Liver (tissue), 9 donors: ENCODE results near the gene YARS2. TPM values are rescaled to one million over a fixed set of nuclear protein-coding genes. Genes with fewer than 3 reads are reported as not detected.

Experiments
- DNase-seq: peaks from one replicate; pipeline ENCODE4 v3.0.0-alpha.2; 2017; ENCODE audit warnings: low spot score
- H3K27ac ChIP-seq, 2 donors: one replicate each; pipeline ENCODE4 v1.7.0; 2013; ENCODE audit warnings: inconsistent platforms in 2 of 2, low read length in 2 of 2, control low read depth in 1 of 2, low read depth in 1 of 2, mild to moderate bottlenecking in 1 of 2
- H3K27me3 ChIP-seq, 4 donors: one replicate each; pipeline versions ENCODE4 v1.6.1 to v1.7.0; 2013; ENCODE audit warnings: low read length in 3 of 4, inconsistent platforms in 1 of 4, mild to moderate bottlenecking in 1 of 4, moderate library complexity in 1 of 4; ENCODE audit not compliant: control insufficient read depth in 4 of 4, insufficient read depth in 4 of 4
- H3K36me3 ChIP-seq, 4 donors: one replicate each; pipeline versions ENCODE4 v1.6.1 to v1.7.0; 2013; ENCODE audit warnings: low read length in 3 of 4, mild to moderate bottlenecking in 3 of 4, low read depth in 1 of 4, moderate library complexity in 1 of 4; ENCODE audit not compliant: control insufficient read depth in 4 of 4, insufficient read depth in 3 of 4
- H3K4me1 ChIP-seq, 4 donors: one replicate each; pipeline versions ENCODE4 v1.6.1 to v1.7.0; 2013; ENCODE audit warnings: low read length in 3 of 4, mild to moderate bottlenecking in 3 of 4, moderate library complexity in 1 of 4; ENCODE audit not compliant: control insufficient read depth in 4 of 4, insufficient read depth in 4 of 4
- H3K4me3 ChIP-seq, 3 donors: one replicate each; pipeline versions ENCODE4 v1.6.1 to v1.7.0; 2013; ENCODE audit warnings: low read length in 3 of 3, control low read depth in 1 of 3, low read depth in 1 of 3, mild to moderate bottlenecking in 1 of 3
- H3K9ac ChIP-seq, 2 donors: one replicate each; pipeline ENCODE4 v1.7.0; 2013; ENCODE audit warnings: low read length in 2 of 2, mild to moderate bottlenecking in 2 of 2, moderate library complexity in 2 of 2, control low read depth in 1 of 2, low read depth in 1 of 2
- H3K9me3 ChIP-seq, 4 donors: one replicate each; pipeline versions ENCODE4 v1.6.1 to v1.7.0; 2013; ENCODE audit warnings: low read length in 3 of 4; ENCODE audit not compliant: control insufficient read depth in 4 of 4
- EGR1 ChIP-seq, 2 donors: IDR thresholded peaks; 2 replicates each; pipeline ENCODE4 v1.6.1; 2016 to 2018; ENCODE audit warnings: antibody characterized with exemption in 2 of 2, low read depth in 2 of 2
- FOXA1 ChIP-seq: IDR thresholded peaks from 2 replicates; pipeline ENCODE4 v1.6.1; 2016; ENCODE audit warnings: antibody characterized with exemption
- FOXA2 ChIP-seq: IDR thresholded peaks from 2 replicates; pipeline ENCODE4 v1.6.1; 2016; ENCODE audit warnings: antibody characterized with exemption
- GABPA ChIP-seq, 2 donors: IDR thresholded peaks in 1 of 2; conservative IDR thresholded peaks in 1 of 2; 2 replicates each; pipeline ENCODE4 v1.6.1; 2016; ENCODE audit warnings: antibody characterized with exemption in 2 of 2, mild to moderate bottlenecking in 1 of 2, moderate library complexity in 1 of 2
- HNF4A ChIP-seq, 2 donors: conservative IDR thresholded peaks; 2 replicates each; pipeline ENCODE4 v1.6.1; 2016; ENCODE audit warnings: antibody characterized with exemption in 2 of 2, mild to moderate bottlenecking in 2 of 2
- HNF4G ChIP-seq: IDR thresholded peaks from 2 replicates; pipeline ENCODE4 v1.6.1; 2016; ENCODE audit warnings: antibody characterized with exemption
- JUND ChIP-seq, 2 donors: IDR thresholded peaks; 2 replicates each; pipeline ENCODE4 v1.6.1; 2016; ENCODE audit warnings: antibody characterized with exemption in 2 of 2
- NR2F2 ChIP-seq: IDR thresholded peaks from 2 replicates; pipeline ENCODE4 v1.6.1; 2016; ENCODE audit warnings: antibody characterized with exemption
- RXRA ChIP-seq, 2 donors: IDR thresholded peaks; 2 replicates each; pipeline ENCODE4 v1.6.1; 2017 to 2018; ENCODE audit warnings: antibody characterized with exemption in 2 of 2, mild to moderate bottlenecking in 1 of 2
- SP1 ChIP-seq: IDR thresholded peaks from 2 replicates; pipeline ENCODE4 v1.6.1; 2018; ENCODE audit warnings: antibody characterized with exemption, mild to moderate bottlenecking
- TAF1 ChIP-seq: conservative IDR thresholded peaks from 2 replicates; pipeline ENCODE4 v1.6.1; 2016; ENCODE audit warnings: antibody characterized with exemption, mild to moderate bottlenecking
- YY1 ChIP-seq: IDR thresholded peaks from 2 replicates; pipeline ENCODE4 v1.6.1; 2016; ENCODE audit warnings: antibody characterized with exemption, mild to moderate bottlenecking
- WGBS: extraction: QIAGEN DNeasy Blood & Tissue Kit; methylation state at CpG from one replicate; pipeline ENCODE4 v1.1.7; 2013; 5-methylcytosine and 5-hydroxymethylcytosine counted together
- polyA plus RNA-seq, 2 donors: library from polyadenylated mRNA; stranded (reverse) in 1 of 2; unstranded in 1 of 2; fragments of 200-250 nt in 1 of 2; fragments of >200 nt in 1 of 2; fragmentation: Nextera tagmentation in 1 of 2; extraction: Ambion mirVana in 1 of 2; gene quantifications; one replicate each; pipeline versions ENCODE4 v1.2.1 to v1.2.3, GENCODE V29; 2013 to 2015
- total RNA-seq, 2 donors: library from RNA; depleted of rRNA; stranded (reverse); fragments of >200 nt; gene quantifications; one replicate each; pipeline ENCODE4 v1.2.3, GENCODE V29; 2014
- TF ChIP-seq, protein P1 (sequence below): IDR thresholded peaks from 2 replicates; pipeline ENCODE4 v1.6.1; 2016; ENCODE audit warnings: antibody characterized with exemption
- TF ChIP-seq, protein P2 (sequence below): fragments of 150-350 bp; IDR thresholded peaks from 2 replicates; pipeline ENCODE4 v1.5.1; 2017; ENCODE audit warnings: improper control_type of control experiment, low read depth, low read length; ENCODE audit not compliant: missing input control
- TF ChIP-seq, protein P3 (sequence below): IDR thresholded peaks from 2 replicates; pipeline ENCODE4 v1.6.1; 2016; ENCODE audit warnings: antibody characterized with exemption, mild to moderate bottlenecking
- TF ChIP-seq, protein P4 (sequence below): IDR thresholded peaks from 2 replicates; pipeline ENCODE4 v1.6.1; 2016; ENCODE audit warnings: antibody characterized with exemption
- donor health status: healthy.
- donor health status: healthy.
- donor health status: healthy.
- donor health status: healthy.
- donor health status: healthy.

YARS2 gene
- total and polyA plus RNA-seq, 4 donors: 7.4 to 16.4 (median 10.4) TPM

DNA sequence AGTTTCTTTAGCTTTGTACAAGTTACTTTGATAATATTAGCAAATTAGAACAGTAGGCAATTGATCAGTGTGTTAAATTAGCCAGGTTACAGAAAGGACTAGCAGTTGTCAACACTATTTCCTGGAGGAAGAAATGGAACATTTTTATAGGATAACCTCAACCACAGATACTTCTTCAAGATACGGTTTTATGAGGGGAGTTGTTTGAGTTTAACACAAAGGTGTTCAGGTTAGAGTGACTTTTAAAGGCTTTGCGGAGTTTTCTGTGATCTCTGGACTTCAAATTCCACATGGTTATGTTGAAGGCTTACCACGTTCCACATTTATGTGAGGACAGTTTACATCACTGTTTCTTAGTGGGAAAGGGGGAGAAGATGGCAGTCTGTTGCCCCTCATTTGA lies 19.3 kb downstream of the YARS2 start:
- H3K36me3 ChIP-seq: peaks cover 1 to 29% (median 22%) of the 10 kb centered on the region in 4 donors
- 88% methylated on average over 3 of the region's 3 CpGs for WGBS
- TF ChIP-seq, protein P1, sequence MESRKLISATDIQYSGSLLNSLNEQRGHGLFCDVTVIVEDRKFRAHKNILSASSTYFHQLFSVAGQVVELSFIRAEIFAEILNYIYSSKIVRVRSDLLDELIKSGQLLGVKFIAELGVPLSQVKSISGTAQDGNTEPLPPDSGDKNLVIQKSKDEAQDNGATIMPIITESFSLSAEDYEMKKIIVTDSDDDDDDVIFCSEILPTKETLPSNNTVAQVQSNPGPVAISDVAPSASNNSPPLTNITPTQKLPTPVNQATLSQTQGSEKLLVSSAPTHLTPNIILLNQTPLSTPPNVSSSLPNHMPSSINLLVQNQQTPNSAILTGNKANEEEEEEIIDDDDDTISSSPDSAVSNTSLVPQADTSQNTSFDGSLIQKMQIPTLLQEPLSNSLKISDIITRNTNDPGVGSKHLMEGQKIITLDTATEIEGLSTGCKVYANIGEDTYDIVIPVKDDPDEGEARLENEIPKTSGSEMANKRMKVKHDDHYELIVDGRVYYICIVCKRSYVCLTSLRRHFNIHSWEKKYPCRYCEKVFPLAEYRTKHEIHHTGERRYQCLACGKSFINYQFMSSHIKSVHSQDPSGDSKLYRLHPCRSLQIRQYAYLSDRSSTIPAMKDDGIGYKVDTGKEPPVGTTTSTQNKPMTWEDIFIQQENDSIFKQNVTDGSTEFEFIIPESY: no peak
- TF ChIP-seq, protein P2, sequence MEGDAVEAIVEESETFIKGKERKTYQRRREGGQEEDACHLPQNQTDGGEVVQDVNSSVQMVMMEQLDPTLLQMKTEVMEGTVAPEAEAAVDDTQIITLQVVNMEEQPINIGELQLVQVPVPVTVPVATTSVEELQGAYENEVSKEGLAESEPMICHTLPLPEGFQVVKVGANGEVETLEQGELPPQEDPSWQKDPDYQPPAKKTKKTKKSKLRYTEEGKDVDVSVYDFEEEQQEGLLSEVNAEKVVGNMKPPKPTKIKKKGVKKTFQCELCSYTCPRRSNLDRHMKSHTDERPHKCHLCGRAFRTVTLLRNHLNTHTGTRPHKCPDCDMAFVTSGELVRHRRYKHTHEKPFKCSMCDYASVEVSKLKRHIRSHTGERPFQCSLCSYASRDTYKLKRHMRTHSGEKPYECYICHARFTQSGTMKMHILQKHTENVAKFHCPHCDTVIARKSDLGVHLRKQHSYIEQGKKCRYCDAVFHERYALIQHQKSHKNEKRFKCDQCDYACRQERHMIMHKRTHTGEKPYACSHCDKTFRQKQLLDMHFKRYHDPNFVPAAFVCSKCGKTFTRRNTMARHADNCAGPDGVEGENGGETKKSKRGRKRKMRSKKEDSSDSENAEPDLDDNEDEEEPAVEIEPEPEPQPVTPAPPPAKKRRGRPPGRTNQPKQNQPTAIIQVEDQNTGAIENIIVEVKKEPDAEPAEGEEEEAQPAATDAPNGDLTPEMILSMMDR: no peak
- TF ChIP-seq HNF4A (conservative IDR thresholded peaks at IDR 0.05): no peak
- no peak for TF ChIP-seq NR2F2
- no peak for TF ChIP-seq TAF1
- TF ChIP-seq, protein P3, sequence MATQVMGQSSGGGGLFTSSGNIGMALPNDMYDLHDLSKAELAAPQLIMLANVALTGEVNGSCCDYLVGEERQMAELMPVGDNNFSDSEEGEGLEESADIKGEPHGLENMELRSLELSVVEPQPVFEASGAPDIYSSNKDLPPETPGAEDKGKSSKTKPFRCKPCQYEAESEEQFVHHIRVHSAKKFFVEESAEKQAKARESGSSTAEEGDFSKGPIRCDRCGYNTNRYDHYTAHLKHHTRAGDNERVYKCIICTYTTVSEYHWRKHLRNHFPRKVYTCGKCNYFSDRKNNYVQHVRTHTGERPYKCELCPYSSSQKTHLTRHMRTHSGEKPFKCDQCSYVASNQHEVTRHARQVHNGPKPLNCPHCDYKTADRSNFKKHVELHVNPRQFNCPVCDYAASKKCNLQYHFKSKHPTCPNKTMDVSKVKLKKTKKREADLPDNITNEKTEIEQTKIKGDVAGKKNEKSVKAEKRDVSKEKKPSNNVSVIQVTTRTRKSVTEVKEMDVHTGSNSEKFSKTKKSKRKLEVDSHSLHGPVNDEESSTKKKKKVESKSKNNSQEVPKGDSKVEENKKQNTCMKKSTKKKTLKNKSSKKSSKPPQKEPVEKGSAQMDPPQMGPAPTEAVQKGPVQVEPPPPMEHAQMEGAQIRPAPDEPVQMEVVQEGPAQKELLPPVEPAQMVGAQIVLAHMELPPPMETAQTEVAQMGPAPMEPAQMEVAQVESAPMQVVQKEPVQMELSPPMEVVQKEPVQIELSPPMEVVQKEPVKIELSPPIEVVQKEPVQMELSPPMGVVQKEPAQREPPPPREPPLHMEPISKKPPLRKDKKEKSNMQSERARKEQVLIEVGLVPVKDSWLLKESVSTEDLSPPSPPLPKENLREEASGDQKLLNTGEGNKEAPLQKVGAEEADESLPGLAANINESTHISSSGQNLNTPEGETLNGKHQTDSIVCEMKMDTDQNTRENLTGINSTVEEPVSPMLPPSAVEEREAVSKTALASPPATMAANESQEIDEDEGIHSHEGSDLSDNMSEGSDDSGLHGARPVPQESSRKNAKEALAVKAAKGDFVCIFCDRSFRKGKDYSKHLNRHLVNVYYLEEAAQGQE: no peak
- no peak for TF ChIP-seq RXRA (IDR thresholded peaks at IDR 0.05)
- TF ChIP-seq FOXA2: no peak
- TF ChIP-seq SP1: no peak
- H3K9me3 ChIP-seq: no peaks in the 10 kb centered on the region
- H3K9ac ChIP-seq: no peak overlapping the region
- DNase-seq: no peak
- H3K4me3 ChIP-seq: no peak overlapping the region
- H3K27me3 ChIP-seq: no peaks in the 10 kb centered on the region
- no peak overlapping the region for H3K27ac ChIP-seq
- no peaks in the 10 kb centered on the region for H3K4me1 ChIP-seq

DNA sequence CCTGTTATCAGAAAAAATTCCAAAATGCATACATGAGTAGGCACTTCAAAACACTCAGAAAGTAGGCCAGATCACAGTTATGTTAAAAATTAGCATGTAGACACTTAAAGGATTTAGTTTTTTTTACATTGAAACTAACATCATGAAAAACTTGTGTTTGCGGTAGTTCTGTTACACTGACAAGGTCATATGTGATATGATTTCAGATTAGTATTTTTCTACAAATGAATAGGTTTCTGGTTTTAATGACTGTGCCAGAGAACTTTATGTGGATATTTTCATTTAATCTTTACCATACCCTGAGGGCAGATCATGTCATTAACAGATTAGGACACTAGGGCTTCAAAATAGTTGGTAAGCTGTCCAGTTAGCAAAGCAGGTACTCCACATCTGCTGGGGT lies 20.7 kb downstream of the YARS2 start:
- no peak for DNase-seq
- Histone ChIP-seq H3K27me3 (no peaks in the 10 kb centered on the region), H3K4me1 (no peaks in the 10 kb centered on the region), H3K9ac (no peak overlapping the region), H3K36me3 (peaks cover 0 to 28% (median 18%) of the 10 kb centered on the region in 4 donors), H3K9me3 (no peaks in the 10 kb centered on the region), H3K27ac (no peak overlapping the region), H3K4me3 (no peak overlapping the region)
- 99% methylated on average over 1 of the region's 1 CpG for WGBS
- TF ChIP-seq, protein P1: no peak
- no peak for TF ChIP-seq FOXA1
- TF ChIP-seq YY1: no peak
- TF ChIP-seq, protein P2: no peak
- no peak for TF ChIP-seq HNF4G
- TF ChIP-seq NR2F2: no peak
- TF ChIP-seq FOXA2: no peak
- no peak for TF ChIP-seq HNF4A (conservative IDR thresholded peaks at IDR 0.05)
- TF ChIP-seq TAF1: no peak
- no peak for TF ChIP-seq RXRA (IDR thresholded peaks at IDR 0.05)
- TF ChIP-seq GABPA (IDR thresholded peaks at IDR 0.05 in 1 of 2, conservative IDR thresholded peaks at IDR 0.05 in 1 of 2): no peak
- TF ChIP-seq EGR1 (IDR thresholded peaks at IDR 0.05; ENCODE audit: low read depth in 2 of 2): no peak
- TF ChIP-seq JUND (IDR thresholded peaks at IDR 0.05): no peak
- TF ChIP-seq, protein P4, sequence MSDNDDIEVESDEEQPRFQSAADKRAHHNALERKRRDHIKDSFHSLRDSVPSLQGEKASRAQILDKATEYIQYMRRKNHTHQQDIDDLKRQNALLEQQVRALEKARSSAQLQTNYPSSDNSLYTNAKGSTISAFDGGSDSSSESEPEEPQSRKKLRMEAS: no peak
- no peak for TF ChIP-seq SP1
